Measurements from ENCODE around the gene VTCN1.
A peak's percentile ranks its signal among the peaks of the same experiment; 100 is the strongest.
"Not testable (repeated sequence)": the region's sequence is repeated elsewhere in the genome, so short reads cannot be mapped to it uniquely, and the experiment has no call there.

The VTCN1 gene, protein sequence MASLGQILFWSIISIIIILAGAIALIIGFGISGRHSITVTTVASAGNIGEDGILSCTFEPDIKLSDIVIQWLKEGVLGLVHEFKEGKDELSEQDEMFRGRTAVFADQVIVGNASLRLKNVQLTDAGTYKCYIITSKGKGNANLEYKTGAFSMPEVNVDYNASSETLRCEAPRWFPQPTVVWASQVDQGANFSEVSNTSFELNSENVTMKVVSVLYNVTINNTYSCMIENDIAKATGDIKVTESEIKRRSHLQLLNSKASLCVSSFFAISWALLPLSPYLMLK

DNA sequence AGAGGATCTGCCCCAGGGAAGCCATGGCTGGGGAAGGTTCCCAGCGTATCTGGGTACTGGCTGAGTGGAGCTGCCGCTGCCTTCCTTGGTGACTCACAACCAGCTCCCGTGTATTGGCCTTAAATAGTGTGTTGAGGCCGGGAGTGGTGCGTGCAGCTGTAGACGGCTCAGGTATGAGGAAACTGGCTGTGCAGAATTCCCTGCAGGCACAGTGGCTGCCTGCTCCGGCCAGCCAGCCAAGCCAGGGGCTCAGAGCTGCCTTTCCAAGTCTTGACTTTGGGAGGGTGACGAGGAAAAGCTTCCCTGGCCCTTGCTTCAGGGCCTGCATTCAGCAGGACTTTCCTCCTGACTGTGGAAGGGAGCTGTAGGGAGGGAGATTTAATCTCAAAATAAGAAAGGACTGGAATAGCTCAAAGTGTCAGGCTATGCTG lies at the start of gene VTCN1:
VTCN1 (minus strand) TSS at position 97 of the 431 bp plus-strand sequence; CDS start at position 25, 72 bp downstream.
- DNase-seq, result no peak

DNA sequence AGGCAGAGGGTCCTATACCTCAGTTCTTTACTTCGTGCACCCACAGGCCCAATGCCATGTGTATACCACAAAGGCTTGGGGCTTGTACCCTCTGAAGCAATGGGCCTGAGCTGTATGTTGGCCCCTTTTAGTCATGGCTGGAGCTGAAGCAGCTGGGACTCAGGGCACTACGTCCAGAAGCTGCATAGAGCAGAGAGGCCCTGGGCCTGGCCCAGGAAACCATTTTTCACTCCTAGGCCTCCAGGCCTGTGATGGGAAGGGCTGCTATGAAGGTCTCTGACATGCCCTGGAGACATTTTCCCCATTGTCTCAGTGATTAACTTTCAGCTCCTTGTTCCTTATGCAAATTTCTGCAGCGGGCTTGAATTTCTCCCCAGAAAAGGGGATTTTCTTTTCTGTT lies 48.1 kb upstream of the VTCN1 start:
- DNase-seq, result no peak

DNA sequence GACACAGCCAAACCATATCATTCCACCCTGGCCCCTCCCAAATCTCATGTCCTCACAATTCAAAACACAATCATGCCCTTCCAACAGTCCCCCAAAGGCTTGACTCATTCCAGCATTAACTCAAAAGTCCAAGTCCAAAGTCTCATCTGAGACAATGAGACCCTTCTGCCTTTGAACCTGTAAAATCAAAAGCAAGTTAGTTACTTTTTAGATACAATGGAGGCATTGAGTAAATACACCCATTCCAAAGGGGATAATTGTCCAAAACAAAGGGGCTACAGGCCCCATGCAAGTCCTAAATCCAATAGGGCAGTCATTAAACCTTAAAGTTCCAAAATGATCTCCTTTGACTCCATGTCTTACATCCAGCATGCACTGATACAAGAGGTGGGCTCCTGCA lies 47.3 kb upstream of the VTCN1 start:
- DNase-seq, result not testable (repeated sequence)

DNA sequence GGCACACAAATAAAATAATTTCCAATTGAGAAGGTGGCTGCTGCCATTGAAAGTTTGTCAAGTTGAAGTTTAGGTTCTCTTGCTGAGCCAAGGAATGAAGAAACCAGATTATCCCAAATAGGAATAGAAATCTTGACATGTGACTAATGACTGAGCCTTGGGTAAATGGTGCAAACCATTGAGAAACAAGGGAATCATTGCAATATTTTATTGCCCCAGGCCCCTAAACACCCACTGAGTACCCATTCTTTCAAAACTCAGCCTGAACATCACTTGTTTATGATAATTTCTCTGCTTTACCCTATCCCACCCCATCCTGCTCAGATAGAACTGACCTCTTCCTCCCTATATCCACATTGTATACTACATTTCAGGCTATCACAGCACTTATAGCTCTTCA lies 46.6 kb upstream of the VTCN1 start:
- DNase-seq, result no peak

DNA sequence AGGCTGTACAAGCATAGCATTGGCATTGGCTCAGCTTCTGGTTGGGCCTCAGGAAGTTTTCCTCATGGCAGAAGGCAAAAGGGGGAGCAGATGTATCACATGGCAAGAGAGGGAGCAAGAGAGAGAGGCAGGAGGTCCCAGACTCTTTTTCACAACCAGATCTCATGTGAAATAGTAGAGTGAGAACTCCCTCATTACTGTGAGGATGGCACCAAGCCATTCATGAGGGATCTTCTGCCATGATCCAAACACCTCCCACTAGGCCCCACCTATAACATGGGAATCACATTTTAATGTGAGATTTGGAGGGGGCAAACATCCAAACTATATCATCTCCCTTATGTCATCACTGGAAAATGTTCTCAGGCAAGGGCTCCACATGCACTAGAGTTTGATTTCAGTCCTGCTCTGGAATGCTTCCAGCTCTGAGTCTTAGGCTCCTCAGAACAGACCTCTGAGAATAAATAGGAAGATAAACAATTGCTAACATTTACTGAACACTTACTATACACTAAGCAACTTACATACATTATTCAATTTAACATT lies 39.4 kb upstream of the VTCN1 start:
- no peak for DNase-seq

DNA sequence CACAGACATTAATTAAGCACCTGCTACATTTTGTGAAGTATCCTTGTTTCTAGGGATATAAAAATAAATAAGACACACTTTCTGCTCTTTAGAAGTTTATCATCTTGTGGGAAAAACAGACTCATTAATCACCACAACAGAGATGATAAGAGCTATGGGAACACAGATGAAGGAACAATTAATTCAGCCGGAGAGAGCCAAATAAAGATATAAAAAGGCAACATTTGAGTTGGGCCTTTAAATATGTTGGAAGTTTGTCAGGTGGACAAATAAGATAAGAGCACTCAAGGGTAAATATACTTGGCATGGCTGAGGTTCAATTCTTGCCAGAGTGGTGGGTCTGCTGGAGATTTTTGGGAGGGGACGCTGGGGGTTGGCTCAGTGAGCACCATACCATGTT lies 34.2 kb upstream of the VTCN1 start:
- DNase-seq, result no peak

DNA sequence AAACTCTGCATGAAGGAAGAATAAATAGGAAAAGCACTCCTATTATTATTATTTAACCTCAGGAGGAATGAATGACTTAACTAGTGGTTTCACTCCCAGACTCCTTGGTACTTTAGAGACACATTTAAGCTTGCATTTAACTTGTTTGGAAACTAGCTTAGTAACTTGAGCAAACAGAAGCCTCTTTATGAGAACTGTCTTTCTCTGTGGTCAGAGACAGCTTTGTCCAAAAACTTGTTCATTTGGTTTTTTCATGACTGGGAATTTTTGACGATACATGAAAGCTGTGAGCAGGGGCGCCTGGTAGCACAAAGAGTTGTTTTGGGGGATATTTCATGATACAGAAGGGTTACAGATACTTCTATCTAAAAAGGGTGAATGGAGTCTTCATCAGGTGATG lies 33.6 kb upstream of the VTCN1 start:
- DNase-seq, result no peak

DNA sequence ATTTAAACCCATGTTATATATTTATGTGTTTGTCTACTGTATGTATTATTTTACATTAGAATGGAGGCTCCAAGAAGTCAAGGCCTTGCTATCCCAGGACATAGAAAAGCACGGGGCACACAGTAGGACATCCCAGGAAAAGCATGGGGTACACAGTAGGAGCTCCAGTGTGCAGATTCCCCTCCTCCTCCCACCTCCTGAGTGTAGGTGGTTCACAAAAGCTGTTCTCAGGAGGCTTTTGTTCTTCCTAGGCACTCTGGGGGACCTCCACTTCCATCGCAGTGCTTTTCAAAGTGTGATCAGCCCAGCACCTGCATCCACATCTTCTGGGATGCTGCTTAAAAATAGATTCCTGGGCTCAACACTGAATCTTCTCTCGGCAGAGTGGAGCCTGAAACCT lies 30.8 kb upstream of the VTCN1 start:
- no peak for DNase-seq

DNA sequence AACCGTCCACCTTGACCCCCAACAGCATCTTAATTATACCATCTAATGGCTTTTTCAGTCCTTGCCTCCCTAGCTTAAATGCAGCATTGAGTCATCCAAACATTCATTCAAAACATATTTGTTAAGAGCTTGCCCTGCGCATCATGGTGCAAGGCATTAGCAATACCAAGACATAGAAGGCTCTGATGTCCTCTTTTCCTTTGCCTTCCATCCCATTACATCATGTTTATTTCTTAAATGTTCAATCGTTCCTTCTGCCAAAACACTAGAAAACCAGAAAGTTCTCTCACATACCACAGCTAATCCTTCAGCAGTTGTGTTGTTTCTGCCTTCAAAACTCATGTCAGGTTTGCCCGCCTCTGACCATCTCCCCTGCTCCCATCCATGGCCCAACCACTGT lies 29.8 kb upstream of the VTCN1 start:
- DNase-seq, result no peak

DNA sequence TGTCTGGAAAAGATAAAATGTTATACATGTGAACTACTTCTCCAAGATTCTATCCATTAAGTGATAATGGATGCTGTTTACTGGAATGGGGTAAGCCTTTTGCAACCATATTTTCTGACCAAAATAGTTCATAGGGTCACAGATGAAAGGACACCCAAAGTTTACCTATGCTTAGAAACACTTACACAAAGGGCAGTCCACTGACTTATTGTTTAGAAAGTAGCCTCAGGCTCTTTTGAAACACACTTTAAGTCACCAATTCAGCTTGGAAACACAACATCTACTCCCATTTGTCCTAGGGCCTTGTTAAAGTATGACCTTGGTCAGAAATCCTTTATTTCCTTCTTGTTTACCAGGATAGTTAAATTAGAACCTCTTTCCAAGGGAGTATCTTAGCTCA lies 28.7 kb upstream of the VTCN1 start:
- no peak for DNase-seq

DNA sequence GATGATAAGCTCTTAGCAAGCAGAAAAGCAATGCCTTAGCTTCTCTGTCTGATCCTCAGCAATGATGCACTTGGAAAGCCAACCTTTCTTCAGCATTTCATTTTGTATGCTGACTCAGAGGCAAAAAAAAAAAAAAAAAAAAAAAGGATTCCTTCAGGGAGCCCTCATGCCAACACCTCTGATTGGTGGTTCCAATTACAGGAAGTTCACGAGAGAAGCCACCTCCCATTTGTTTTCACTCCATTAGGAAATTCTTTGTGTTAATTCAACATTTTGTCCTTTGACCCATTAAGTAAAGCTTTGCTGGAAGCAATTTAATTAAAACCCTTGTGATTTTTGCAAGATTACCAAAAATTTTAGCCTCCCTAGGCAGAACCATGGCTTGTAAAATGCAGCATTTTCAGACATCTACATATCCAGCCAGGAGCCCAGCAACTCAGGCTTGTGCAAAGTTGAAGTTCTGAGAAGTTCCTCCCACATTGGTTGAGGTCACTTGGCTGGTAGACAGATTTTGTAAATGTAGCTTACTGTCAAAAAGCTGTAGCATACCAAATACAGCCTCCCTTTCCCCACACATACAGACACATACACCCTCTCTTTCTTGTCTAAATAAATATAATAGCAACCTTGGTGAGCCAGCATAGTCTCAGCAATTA lies 27.1 kb upstream of the VTCN1 start:
- DNase-seq, result no peak

DNA sequence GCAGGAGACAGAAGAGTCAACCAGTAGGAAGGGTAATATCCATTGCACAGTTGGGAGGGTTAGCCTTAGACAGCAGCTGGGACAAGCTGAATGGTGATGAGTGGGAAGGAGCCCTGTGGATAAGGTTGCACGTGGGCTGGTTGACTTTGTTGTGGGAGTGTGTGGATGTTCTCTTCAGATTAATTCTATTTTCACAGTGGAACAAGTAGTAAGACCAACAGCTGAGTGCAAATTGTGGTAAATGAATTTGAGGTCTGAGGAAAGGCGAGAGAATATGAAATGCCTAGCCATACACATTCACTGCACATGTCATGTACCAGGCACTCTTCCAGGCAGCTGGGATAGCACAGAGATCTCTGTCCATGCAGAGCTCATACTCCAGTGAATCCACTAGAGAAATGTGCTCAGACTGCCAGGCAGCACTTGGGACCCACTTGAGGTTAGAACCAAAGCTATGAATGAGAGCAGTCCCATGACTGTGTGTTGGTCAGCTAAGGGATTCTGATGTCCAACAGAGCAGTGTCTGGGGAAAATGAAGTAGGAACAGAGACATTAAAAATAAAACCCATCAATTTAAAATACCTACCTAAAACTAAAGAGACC lies 25.2 kb upstream of the VTCN1 start:
- no peak for DNase-seq

DNA sequence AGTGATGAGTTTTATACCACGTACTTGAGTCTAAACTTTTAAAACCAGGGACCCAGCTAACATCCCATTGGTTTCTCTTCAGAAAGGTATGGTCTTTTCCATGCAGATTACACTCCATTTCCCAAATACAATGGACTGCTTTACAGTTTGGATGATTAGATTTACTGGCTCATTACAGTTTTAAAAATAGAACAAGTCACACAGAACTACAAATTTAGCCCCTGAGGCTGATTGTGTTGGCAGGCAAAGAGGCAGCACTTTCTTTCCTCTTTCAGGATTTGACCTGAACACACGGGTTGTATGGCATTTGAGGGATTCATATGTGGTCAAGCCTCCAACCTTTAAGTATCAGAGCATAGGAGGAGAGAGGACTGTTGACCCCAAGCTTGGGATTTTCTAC lies 21.8 kb upstream of the VTCN1 start:
- peak; percentile 31 to 69 for DNase-seq

DNA sequence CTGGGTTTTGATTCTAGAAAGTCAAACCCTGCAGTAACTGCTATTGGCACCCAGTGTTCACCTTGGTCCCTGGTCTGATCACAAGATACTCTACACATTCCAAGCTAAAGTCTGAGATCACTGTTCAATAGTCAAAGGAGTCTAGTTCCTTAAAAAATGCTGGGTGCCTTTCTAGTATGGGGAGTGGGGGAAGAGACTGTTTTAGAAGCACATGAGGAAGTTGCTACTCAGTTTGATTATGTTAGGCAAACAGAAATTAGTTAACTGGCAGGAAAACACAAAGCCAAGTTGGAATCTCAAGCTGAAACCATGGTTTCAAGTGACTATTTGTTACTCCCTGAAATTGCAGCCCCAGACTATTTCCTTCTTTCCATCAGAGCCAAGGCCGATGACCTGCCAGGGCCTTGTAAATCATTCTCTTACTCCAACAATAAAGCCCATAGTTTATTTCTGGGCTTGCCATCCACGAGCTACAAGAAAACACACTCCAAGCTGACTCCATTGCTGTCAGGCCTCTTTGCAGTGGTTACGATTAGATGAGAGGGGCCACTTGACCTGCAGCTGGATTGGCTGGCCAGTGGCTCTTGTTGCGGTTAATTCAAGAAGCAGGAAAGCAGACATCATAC lies 21.1 kb upstream of the VTCN1 start:
- DNase-seq, result peak in 1 of 2 experiments; percentile 66

DNA sequence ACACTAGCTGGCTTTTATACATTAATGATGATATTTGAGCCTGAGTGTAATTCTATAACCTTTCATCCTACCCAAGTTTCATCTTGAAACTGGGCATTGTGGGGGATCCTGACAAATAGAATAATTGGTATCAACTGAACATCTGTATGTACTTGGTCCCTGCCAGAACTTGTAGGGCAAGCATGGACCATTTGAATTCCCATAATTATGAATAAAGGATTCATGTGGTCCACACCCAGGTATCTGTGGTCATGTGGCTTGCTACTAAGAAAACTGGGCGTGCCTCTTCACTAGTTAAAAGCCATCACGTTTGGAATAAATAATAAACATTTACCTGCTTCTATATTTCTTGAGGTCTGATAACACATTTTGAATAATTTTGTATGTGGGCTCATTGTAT lies 20.6 kb upstream of the VTCN1 start:
- DNase-seq, result no peak

DNA sequence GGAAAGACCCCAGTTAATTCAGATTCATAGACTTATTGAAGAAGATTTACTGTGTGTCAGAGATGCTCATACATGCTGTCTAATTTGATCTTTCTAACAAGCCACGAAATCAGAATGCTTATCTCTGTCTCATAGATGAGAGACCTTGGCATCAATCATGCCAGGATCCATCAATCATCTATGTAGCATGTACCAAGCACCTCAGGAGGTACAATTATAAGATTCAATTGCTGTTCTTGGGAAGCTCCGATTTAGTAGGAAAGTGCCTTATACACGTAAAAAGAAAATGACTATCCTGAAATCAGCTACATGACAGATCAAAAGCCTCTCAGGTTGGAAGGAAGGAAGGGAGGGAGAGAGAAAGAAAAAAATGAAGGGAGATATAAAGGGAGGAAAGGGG lies 18.5 kb upstream of the VTCN1 start:
- no peak for DNase-seq

DNA sequence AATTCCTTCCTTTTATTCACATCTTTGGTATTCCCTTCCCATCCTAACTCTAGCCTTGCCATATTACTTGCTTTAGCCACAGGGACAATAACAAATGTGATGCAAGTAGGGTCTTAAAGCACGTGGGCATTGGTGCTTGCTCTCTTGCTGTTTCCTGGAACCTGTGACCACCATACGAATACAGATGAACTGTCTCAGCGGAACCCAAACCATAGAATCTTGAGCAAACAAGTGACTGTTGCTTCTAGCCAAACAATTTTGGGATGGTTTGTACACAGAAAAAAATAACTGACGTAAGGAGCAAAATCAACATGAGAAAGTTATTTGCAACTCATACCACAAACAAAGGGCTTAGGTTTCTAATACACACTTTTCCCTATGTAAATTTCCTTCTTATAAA lies 15.2 kb upstream of the VTCN1 start:
- DNase-seq, result no peak

DNA sequence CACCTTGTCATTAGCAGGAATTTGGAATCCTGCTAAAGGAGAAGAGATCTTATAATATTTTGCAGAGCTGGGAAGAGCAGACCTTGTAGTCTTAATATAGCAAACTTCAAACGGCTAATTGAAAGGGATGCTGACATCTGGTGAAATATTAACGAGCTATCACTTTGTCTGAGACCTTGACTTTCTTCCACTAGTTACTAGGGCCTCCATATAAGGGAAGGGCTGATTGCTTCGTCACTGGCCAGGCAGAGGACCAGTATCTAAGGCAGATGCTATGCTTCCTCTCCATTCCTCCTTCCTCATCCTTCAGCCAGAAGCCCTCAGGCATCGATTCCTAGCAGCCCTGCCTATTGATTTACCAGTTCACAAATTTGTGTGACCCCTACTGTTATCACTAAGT lies 6.0 kb upstream of the VTCN1 start:
- no peak for DNase-seq

DNA sequence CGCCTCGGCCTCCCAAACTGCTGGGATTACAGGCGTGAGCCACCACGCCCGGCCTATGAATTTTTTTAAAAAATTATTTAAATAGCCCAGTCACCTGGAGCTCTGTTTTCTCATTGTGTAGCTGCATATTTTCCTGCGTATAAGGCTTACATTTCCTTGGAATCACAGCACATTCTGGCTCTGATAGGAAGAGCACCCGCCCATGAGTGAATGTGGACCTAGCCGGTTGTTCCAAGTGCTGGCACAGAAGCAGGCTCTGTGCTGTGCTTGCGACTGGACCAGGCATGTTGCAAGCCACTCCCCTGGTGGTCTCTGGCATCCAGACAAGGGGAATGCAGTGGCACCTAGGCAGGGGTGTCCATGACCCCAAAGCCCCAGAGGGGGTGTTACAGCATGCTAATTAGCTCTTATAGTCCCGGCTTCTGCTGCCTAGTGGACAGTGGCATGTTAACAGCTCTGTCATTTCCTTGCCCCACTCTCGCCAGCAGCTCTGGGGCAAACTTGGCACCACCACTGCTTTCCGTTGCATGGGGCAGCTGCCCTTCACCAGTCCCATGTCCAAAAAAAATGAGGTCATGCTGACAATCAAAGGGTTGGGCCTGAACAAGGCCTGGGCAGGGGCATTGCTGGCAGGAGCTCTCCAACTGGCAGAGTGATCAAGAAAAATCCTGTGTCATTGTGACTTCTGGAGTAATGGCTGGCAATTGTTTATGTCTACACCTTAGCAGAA lies 5.2 kb upstream of the VTCN1 start:
- DNase-seq, result no peak

DNA sequence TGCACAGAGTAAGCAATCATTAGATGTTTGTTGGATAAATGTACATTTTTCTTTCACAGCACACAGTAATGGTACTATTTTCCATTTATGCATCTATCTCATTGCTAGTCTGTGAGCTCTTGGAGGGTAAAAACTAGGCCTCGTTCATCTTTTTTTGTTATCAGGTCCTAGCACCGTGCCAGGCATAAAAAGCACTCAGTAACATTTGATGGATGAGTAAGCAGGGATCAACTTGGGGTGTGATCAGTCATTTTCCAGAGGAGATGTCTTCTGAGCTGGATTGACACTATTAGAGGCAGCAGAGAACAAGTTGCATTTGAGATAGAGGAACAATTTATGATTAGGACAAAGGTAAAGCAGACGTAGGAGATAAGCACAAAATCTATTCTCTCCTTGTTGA lies 4.3 kb upstream of the VTCN1 start:
- DNase-seq, result no peak

DNA sequence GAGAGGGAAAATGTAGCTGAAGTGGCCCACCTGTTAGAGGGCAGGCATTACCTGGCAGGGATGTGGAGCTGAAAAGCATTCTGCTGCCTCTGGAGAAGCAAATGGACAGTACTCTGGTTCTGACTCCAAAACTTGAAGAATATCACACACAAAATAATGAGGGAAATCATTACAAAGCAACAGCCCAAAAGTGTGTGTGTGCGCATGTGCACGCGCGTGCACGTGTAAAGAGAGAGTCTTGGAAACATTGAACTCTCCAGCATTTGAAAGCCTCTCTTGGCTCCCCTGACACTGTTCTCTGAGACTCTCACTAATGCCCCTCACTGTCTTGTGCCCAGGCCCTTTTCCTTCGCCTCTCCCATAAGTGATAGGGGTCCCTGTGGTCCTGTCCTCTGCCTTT lies 2.3 kb upstream of the VTCN1 start:
- no peak for DNase-seq

DNA sequence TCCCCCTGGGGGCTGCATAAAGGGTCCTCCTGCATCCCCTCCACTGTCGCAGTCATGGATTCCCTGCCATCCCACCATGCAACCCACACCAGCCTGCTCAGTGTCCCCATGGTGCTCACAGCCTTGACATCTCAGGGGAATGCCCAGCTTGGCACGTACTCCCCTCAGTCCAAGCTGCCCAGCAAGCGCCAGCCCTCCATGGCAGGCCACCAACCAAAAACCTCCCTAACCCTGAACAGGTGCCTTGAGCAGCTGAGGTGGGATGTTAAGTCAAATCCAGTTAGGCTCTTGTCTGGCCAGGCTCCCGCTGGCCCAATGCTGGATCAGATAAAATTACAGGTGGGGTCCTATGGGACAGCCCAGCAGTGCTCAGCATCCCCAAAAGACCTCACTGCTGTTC lies 341 bp downstream of the VTCN1 start:
- DNase-seq, result no peak

DNA sequence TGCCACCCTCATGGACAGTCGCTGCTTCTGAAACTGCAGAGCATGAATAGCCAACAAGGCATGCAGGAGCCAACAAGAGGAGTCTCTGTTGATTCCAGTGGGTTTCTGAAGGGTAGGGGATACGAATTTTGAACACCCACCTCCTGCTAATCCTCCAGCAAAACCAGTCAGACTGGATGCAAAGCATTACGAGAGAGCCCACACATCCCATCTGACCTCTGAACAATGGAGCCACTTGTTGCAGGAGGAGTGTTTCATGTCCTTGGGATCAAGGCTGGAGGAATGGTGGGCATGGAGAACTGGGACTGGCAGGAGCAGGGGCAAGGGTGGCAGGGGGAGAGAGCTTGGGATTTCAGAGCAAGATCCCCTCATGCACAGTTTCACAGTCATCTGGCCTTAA lies 1.6 kb downstream of the VTCN1 start:
- DNase-seq, result no peak
